22Rv1 (cell line): ENCODE measurements around the gene ARAP2.
A peak's percentile ranks its signal among the peaks of the same experiment; 100 is the strongest.
"Not testable (repeated sequence)": the region's sequence is repeated elsewhere in the genome, so short reads cannot be mapped to it uniquely, and the experiment has no call there.

Experiments
- H3K27ac ChIP-seq: fragments of 450-650 bp; 2 replicates; pipeline ENCODE4 v1.5.1; 2017
- ZFX ChIP-seq: fragments of 450-650 bp; IDR thresholded peaks from 2 replicates; pipeline ENCODE4 v1.6.1; 2017; ENCODE audit warnings: antibody characterized with exemption, borderline replicate concordance
- TF ChIP-seq, protein P1 (sequence below): fragments of 450-650 bp; IDR thresholded peaks from 2 replicates; pipeline ENCODE4 v1.5.1; 2017; ENCODE audit warnings: mild to moderate bottlenecking

Gene ARAP2

DNA sequence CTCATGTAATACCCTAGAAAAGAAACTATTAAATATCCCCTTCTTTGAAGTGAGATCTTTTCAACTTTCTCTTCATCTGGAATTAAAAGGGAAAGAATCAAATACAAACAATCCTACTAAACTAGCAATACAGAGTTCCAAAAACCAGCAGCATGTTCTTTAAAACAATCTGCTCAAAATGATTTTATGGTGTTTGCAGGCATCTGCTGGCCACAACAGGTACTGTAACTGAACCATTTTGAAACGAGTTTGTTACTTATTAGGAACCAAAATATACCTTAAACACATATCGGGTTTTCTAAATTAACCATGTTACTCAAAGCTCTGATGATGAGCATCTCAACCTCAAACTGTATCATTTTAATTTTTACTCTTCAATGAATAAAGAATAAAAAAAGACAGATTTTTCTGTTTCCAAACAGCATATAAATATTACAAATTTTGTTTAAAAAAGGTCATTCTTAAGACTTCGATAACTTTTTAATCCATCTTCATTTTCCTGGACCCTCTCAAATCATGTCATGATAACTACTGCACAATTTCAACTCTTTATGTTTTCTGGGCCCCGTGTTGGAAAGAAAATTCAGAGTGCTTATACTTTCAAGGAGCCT, 56.5 kb downstream of the ARAP2 start:
- H3K27ac ChIP-seq, result no peak overlapping the region
- TF ChIP-seq, protein P1, sequence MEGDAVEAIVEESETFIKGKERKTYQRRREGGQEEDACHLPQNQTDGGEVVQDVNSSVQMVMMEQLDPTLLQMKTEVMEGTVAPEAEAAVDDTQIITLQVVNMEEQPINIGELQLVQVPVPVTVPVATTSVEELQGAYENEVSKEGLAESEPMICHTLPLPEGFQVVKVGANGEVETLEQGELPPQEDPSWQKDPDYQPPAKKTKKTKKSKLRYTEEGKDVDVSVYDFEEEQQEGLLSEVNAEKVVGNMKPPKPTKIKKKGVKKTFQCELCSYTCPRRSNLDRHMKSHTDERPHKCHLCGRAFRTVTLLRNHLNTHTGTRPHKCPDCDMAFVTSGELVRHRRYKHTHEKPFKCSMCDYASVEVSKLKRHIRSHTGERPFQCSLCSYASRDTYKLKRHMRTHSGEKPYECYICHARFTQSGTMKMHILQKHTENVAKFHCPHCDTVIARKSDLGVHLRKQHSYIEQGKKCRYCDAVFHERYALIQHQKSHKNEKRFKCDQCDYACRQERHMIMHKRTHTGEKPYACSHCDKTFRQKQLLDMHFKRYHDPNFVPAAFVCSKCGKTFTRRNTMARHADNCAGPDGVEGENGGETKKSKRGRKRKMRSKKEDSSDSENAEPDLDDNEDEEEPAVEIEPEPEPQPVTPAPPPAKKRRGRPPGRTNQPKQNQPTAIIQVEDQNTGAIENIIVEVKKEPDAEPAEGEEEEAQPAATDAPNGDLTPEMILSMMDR, result peak; percentile 71
- no peak for TF ChIP-seq ZFX

GRCh38 chr4:36183665-36184393, 60.5 kb downstream of the ARAP2 start:
- TF ChIP-seq ZFX, result no peak
- TF ChIP-seq, protein P1, result no peak
- no peak overlapping the region for H3K27ac ChIP-seq

DNA sequence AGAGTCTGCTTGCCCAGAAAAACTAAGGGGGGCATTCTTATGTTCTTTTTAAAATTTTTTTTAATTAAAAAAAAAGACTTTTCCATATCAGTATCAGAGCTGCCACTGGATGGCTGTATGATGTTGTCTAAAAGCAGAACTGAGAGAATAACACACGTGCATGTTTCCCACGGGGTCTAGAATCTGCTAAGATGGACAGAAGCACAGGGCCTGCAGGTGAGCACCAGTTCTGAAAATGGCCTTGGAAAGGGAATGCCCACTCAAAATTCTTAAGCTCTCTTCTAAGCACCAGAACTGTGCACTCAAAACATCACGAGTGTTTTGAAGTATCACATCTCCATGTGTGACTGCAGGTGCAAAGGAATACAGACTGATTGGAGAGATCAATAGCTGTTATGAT, 61.1 kb downstream of the ARAP2 start:
- H3K27ac ChIP-seq, result no peak overlapping the region
- TF ChIP-seq ZFX, result no peak
- TF ChIP-seq, protein P1, result no peak

- H3K27ac ChIP-seq, result not testable (repeated sequence)
Measured at GRCh38 chr4:36182315-36182714, 62.0 kb downstream of the ARAP2 start.

DNA sequence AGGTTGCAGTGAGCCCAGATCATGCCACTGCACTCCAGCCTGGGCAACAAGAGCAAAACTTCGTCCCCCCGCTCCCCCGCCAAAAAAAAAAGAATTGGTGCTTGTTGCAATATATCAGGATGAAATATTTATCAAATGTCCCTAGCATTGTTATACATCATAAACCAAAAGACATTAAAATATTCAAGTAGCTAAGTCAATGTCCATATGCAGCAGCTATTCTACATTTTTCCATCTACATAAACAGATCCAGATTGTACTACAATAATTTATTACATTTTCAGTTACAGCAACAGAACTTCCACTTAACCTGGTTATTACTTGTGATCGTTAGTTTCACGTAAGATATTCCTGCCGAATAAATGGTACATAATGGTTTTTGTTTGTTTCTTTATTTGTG, 64.1 kb downstream of the ARAP2 start:
- H3K27ac ChIP-seq, result no peak overlapping the region
- no peak for TF ChIP-seq ZFX
- TF ChIP-seq, protein P1, result no peak

DNA sequence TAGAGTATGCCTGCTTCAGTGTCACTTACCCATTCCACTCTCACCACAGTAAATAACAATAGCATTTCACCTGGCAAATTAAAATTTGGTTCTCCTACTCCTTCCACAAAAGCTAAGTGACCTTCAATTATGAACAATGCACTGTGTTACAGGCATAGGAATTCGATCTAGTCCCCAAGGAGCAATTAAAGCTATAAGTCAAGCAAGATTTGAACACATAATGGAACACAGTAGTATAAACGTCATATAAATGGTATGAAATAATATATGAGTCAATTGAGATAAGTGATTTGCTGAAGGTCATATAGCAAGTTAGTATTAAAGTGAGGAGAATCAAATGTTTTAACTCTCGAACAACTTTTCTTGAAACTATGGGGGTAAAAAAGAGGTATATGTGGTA, 65.8 kb downstream of the ARAP2 start:
- no peak overlapping the region for H3K27ac ChIP-seq
- TF ChIP-seq, protein P1, result no peak
- TF ChIP-seq ZFX, result no peak

DNA sequence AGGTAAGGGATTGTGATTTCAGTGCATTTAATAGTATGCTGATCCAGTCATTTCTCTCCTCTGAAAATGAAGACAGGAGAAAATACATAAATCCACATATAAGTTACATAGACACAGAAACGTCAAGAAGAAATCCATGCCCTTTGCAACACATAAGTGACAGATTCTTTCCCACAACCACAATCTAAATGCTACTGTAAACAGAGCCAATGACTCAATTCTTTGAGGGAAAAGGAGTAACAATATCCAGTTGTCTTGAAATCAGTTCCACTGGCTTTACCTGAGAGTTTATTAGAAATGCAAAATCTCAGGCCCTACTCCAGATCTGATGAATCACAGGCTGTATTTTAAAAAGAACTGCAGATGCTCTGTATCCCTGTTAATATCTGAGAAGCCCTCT, 66.4 kb downstream of the ARAP2 start:
- no peak overlapping the region for H3K27ac ChIP-seq
- no peak for TF ChIP-seq ZFX
- TF ChIP-seq, protein P1, result no peak
